Activated CD8-positive, alpha-beta memory T cell treated with anti-CD3 and anti-CD28 coated beads, Interleukin-2, amount 50 U/mL, for 1 hour (primary cell): ENCODE measurements around the gene SLC18A2.
"Not testable (repeated sequence)": the region's sequence is repeated elsewhere in the genome, so short reads cannot be mapped to it uniquely, and the experiment has no call there.

ENCODE experiments used
- DNase-seq: peaks from one replicate; pipeline ENCODE4 v3.0.0-alpha.2; 2020; ENCODE audit errors: extremely low read depth

Gene SLC18A2

GRCh38 chr10:117262903-117263293, 22.0 kb downstream of the SLC18A2 start:
- DNase-seq, result no peak

- DNase-seq, result no peak
Measured at GRCh38 chr10:117264782-117265181, 23.9 kb downstream of the SLC18A2 start.

- DNase-seq, result no peak
Measured at GRCh38 chr10:117266400-117266799, 25.5 kb downstream of the SLC18A2 start.

GRCh38 chr10:117266812-117267211, 25.9 kb downstream of the SLC18A2 start:
- no peak for DNase-seq

GRCh38 chr10:117268258-117268657, 27.3 kb downstream of the SLC18A2 start:
- no peak for DNase-seq

- DNase-seq, result no peak
Measured at GRCh38 chr10:117268907-117269306, 28.0 kb downstream of the SLC18A2 start.

GRCh38 chr10:117271427-117271826, 30.5 kb downstream of the SLC18A2 start:
- no peak for DNase-seq

- no peak for DNase-seq
Measured at GRCh38 chr10:117272195-117273076, 31.5 kb downstream of the SLC18A2 start.

- no peak for DNase-seq
Measured at GRCh38 chr10:117273980-117274379, 33.1 kb downstream of the SLC18A2 start.

GRCh38 chr10:117274509-117274908, 33.6 kb downstream of the SLC18A2 start:
- no peak for DNase-seq

- no peak for DNase-seq
Measured at GRCh38 chr10:117275121-117275520, 34.2 kb downstream of the SLC18A2 start.

GRCh38 chr10:117277675-117278074, 36.8 kb downstream of the SLC18A2 start:
- no peak for DNase-seq

GRCh38 chr10:117284716-117285494, 44.0 kb downstream of the SLC18A2 start:
- no peak for DNase-seq

GRCh38 chr10:117290872-117291271, 50.0 kb downstream of the SLC18A2 start:
- not testable (repeated sequence) for DNase-seq

- no peak for DNase-seq
Measured at GRCh38 chr10:117294039-117294645, 53.2 kb downstream of the SLC18A2 start.

GRCh38 chr10:117294735-117295134, 53.8 kb downstream of the SLC18A2 start:
- no peak for DNase-seq

- no peak for DNase-seq
Measured at GRCh38 chr10:117298219-117298618, 57.3 kb downstream of the SLC18A2 start.

GRCh38 chr10:117299435-117299834, 58.5 kb downstream of the SLC18A2 start:
- no peak for DNase-seq

GRCh38 chr10:117300671-117301070, 59.8 kb downstream of the SLC18A2 start:
- DNase-seq, result no peak

GRCh38 chr10:117303451-117303850, 62.5 kb downstream of the SLC18A2 start:
- not testable (repeated sequence) for DNase-seq

GRCh38 chr10:117306674-117307073, 65.8 kb downstream of the SLC18A2 start:
- DNase-seq, result no peak

- DNase-seq, result no peak
Measured at GRCh38 chr10:117311261-117311660, 70.3 kb downstream of the SLC18A2 start.
